HEK293 (cell line): ENCODE results near the gene FANCC.

ENCODE experiments used
- KLF16 ChIP-seq: fragments of 450-650 bp; formaldehyde crosslinking; IDR thresholded peaks from 2 replicates; pipeline ENCODE4 v1.5.1; 2017; ENCODE audit warnings: missing biosample characterization, missing genetic modification characterization
- ZNF10 ChIP-seq: fragments of 450-650 bp; formaldehyde crosslinking; IDR thresholded peaks from 2 replicates; pipeline ENCODE4 v1.5.1; 2017; ENCODE audit warnings: missing biosample characterization, missing genetic modification characterization
- ZNF362 ChIP-seq: fragments of 450-650 bp; formaldehyde crosslinking; IDR thresholded peaks from 2 replicates; pipeline ENCODE4 v1.5.1; 2016; ENCODE audit warnings: missing biosample characterization, missing genetic modification characterization

- TF ChIP-seq KLF16 (tag by site-specific recombination) (no peak), ZNF362 (no peak), ZNF10 (tag by site-specific recombination) (no peak)
Observed at GRCh38 chr9:95355500-95355899, 38.0 kb upstream of the FANCC start.
